HG03457 (cell line): ENCODE data around the gene RALB.

Experiments
- ATAC-seq: cut with Tn5 transposase; IDR thresholded peaks from one replicate; pipeline ENCODE4 v1.9.1; 2021; ENCODE audit warnings: moderate number of reproducible peaks; ENCODE audit not compliant: unreplicated experiment

The RALB gene, protein sequence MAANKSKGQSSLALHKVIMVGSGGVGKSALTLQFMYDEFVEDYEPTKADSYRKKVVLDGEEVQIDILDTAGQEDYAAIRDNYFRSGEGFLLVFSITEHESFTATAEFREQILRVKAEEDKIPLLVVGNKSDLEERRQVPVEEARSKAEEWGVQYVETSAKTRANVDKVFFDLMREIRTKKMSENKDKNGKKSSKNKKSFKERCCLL

GRCh38 chr2:120252225-120253020, at the start of gene RALB:
RALB (plus strand) TSS chr2:120252852; CDS start chr2:120278665, 25,813 bp downstream.
- peak; percentile 87 for ATAC-seq

- ATAC-seq: no peak
Measured at GRCh38 chr2:120203251-120204021, 49.2 kb upstream of the RALB start.

- ATAC-seq: no peak
Measured at GRCh38 chr2:120204022-120204405, 48.6 kb upstream of the RALB start.

- no peak for ATAC-seq
Measured at GRCh38 chr2:120204417-120204816, 48.2 kb upstream of the RALB start.

DNA sequence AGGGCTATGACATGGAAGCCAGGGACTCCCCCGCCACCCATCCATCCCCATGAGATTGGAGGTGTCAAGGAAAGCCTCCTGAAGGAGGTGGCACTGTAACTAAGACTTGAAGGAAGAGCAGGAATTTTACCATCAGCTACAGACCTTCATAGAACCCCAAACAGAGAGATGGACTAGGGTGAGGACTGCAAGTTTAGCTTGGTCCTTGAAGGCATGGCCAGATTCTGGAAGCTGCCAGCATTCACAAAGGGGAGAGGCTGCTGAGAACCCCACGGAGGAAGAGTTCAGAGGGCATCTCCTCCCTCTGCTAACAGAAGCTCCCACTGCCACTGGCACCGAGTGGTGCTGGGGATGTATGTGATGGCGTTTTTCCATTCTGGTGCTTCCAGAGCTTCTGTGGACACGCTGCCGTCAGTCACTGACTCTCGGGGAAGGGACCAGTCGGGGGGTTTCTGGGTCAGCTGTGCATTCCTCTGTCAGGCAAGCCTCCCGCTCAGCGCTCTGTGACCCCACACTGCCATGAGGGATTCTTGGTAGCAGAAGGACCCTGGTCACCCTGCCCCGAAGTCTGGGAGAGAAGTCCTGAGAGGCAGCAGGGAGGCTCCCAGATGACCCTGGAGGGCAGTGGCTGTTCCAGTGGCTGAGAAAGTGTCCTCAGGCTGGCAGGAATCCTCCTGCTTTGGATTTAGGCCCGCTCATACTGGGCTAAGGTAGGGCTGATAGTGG, 47.5 kb upstream of the RALB start:
- no peak for ATAC-seq

GRCh38 chr2:120206022-120206581, 46.5 kb upstream of the RALB start:
- ATAC-seq: no peak

GRCh38 chr2:120208381-120209353, 44.0 kb upstream of the RALB start:
- ATAC-seq: no peak

- no peak for ATAC-seq
Measured at GRCh38 chr2:120209427-120210269, 43.0 kb upstream of the RALB start.

DNA sequence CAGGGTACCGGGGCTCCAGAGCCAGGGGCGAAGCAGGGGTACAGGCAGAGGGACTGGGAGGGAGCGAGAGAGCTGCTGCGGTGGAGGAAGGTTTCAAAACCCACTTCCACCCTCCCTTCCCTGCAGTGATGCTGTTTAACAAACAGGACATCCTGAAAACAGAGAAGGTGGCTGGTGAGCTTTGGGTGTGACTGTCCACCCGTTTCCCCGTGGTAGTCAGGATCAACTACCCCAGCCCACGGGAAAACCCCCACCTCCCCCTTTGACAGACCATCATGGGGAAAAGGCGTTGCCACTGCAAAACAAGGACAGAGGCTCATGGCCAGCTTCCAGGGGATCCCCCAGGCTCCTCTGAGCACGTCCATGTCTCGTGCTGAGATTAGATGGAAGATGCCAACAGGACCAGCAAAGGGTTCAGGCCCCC, 42.4 kb upstream of the RALB start:
- no peak for ATAC-seq

DNA sequence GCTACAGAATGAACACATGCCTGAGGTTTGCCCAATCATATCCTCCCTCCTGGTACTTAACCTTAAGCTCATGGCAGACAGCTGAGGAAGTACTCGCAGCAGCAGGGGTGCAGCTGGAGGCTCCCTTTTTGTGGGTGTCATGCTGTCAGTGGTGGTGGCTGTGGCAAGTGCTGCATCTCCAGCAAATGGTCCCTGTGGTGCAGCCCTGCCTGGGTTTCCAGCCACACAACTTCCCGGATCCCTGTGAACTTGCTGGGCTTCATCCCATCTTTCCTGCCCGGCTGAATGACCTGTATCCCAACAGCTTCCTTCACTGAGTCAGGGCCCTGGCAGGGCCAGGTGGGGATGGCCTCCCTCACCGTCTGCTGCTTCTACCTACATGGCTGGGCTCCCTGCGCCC, 34.5 kb upstream of the RALB start:
- ATAC-seq: no peak

GRCh38 chr2:120219291-120219690, 33.4 kb upstream of the RALB start:
- no peak for ATAC-seq

GRCh38 chr2:120219766-120220165, 32.9 kb upstream of the RALB start:
- ATAC-seq: no peak

GRCh38 chr2:120220756-120221155, 31.9 kb upstream of the RALB start:
- ATAC-seq: no peak

DNA sequence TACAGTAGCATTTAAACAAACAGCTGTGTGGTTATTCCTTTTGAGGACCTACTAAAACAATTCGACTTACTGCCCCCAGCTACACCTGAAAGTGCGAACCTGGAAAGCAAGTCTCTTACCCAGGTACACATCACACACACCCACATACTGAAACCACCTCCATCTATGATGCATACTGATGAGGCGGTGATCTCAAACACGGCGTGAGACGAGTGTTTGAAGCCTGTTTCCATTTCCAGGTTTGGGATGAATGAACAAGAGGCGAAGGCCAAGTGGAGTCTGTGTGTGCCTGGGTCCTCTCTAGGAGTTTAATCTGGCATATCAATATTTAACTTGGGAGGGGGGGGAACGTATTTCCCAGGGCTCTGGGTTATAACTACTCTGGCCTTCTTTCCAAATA, 31.0 kb upstream of the RALB start:
- ATAC-seq: no peak

- no peak for ATAC-seq
Measured at GRCh38 chr2:120222186-120223033, 30.2 kb upstream of the RALB start.

DNA sequence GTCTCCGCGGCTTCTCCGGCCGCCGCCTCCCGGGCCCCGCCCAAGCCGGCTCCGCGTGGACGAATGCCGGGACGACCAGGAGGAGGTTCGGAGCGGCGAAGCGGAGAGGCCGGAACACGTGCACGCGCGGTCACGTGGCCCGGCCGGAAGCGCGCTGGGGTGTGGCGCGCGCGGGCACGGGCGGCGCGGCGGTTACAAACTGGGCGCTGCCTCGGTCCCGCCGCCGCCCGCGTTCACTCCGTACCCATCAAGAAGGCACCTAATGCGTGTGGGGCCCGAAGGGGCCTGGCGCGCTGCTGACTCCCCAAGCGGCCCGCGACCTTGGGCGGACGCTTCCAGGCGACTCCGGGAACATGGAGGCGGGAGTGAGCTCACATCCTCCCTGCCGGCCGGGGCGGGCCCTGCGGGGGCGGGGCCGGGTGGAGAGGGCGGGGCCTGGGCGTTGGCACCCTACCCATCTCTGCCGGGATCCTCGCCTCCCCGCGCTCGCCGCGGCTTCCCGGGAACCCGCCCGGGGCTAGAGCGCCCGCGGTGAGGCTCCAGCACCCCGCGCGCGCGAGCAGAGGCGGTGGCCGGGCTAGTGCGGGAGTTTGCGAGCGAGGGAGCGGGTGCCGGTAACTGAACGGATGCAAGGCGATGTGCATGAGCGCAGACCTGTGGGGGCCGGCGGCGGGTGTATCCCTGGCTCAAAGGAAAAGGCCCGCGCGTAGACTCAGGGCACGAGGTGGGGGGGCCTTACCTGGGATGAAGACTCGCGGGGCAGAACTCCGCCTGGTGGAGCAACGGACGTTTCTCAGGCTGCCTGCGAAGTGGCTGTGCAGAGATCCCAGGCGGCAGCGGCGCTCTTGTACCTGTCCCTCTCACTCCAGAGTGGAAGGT, 29.4 kb upstream of the RALB start, which contains the start of gene TMEM185B:
Gene TMEM185B, minus strand, starts transcription at position 367 of the 879 bp plus-strand sequence. CDS start 424 bp downstream, outside the sequence.
- peak; percentile 60 for ATAC-seq

- no peak for ATAC-seq
Measured at GRCh38 chr2:120224256-120224655, 28.4 kb upstream of the RALB start.
